ENCODE measurements around the gene ZNF514.

ZNF514 gene

GRCh38 chr2:95143838-95144237 lies 15.8 kb downstream of the ZNF514 start:
- no peak for DNase-seq (ENCODE audit: low read depth)
- TF ChIP-seq, protein P1, sequence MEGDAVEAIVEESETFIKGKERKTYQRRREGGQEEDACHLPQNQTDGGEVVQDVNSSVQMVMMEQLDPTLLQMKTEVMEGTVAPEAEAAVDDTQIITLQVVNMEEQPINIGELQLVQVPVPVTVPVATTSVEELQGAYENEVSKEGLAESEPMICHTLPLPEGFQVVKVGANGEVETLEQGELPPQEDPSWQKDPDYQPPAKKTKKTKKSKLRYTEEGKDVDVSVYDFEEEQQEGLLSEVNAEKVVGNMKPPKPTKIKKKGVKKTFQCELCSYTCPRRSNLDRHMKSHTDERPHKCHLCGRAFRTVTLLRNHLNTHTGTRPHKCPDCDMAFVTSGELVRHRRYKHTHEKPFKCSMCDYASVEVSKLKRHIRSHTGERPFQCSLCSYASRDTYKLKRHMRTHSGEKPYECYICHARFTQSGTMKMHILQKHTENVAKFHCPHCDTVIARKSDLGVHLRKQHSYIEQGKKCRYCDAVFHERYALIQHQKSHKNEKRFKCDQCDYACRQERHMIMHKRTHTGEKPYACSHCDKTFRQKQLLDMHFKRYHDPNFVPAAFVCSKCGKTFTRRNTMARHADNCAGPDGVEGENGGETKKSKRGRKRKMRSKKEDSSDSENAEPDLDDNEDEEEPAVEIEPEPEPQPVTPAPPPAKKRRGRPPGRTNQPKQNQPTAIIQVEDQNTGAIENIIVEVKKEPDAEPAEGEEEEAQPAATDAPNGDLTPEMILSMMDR (conservative IDR thresholded peaks at IDR 0.05; ENCODE audit: low read depth, low read length): no peak

GRCh38 chr2:95138702-95139101 lies 20.9 kb downstream of the ZNF514 start:
- no peak overlapping the region for H3K4me3 ChIP-seq (ENCODE audit: low read length)
- TF ChIP-seq, protein P1 (conservative IDR thresholded peaks at IDR 0.05; ENCODE audit: low read depth, low read length): no peak

More at GRCh38 chr2:95143838-95144237, 15.8 kb downstream of the ZNF514 start:
- no peak overlapping the region for H3K4me3 ChIP-seq (ENCODE audit: low read length)

DNA sequence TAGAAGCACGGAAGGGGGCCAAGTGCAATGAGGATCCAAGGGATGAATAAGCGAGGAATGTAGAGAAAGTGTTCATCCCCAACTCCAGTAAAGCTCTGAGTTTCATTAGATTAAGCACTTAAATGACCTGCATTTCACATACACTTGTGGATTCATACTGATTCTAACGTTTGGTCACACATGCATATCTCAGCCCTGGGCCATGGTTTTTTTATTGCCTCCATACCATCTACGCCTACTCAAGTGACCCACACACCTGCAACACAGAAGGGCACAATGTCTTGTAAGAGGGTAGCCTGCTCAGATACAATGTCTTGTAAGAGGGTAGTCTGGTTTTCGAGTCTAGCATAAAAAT lies 37.5 kb downstream of the ZNF514 start:
- no peak for DNase-seq (ENCODE audit: low read depth)
- TF ChIP-seq, protein P1 (conservative IDR thresholded peaks at IDR 0.05; ENCODE audit: low read depth, low read length): no peak
- H3K4me3 ChIP-seq (ENCODE audit: low read length): peak overlapping the region; percentile 98

More at GRCh38 chr2:95138702-95139101, 20.9 kb downstream of the ZNF514 start:
- DNase-seq (ENCODE audit: low read depth): no peak

GRCh38 chr2:95121407-95122196 lies 38.0 kb downstream of the ZNF514 start, which contains the start of gene MRPS5:
Gene MRPS5 (minus strand): TSS chr2:95121808. CDS start chr2:95121791, 17 bp downstream.
- H3K4me3 ChIP-seq (ENCODE audit: low read length): peak within 1 kb of the TSS; percentile 98
- TF ChIP-seq, protein P1 (conservative IDR thresholded peaks at IDR 0.05; ENCODE audit: low read depth, low read length): no peak
- peak; percentile 11 for DNase-seq (ENCODE audit: low read depth)

- TF ChIP-seq, protein P1 (conservative IDR thresholded peaks at IDR 0.05; ENCODE audit: low read depth, low read length): no peak
- DNase-seq (ENCODE audit: low read depth): no peak
- H3K4me3 ChIP-seq (ENCODE audit: low read length): peak overlapping the region; percentile 98
Measured at GRCh38 chr2:95121093-95121406, 38.6 kb downstream of the ZNF514 start.

GRCh38 chr2:95115418-95115817 lies 44.2 kb downstream of the ZNF514 start:
- TF ChIP-seq, protein P1 (conservative IDR thresholded peaks at IDR 0.05; ENCODE audit: low read depth, low read length): peak; percentile 96
- no peak overlapping the region for H3K4me3 ChIP-seq (ENCODE audit: low read length)
- peak; percentile 21 for DNase-seq (ENCODE audit: low read depth)

DNA sequence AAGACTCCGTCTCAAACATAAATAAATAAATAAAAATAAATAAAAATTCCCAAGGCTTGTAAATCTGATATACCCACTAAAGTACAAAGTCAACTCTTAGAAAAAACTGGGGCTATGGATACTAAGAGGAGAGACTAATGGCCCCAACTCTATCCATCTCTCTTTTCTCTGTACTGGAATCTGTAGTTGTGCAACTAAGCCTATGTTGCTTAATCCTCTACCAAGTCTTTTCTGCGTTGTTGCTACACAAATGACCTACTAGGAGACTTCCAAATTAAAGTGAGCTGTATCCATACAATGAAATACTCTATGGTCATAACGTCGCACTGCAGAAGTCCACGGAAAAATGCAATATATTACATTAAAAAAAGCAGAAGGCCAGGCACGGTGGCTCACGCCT lies 46.2 kb downstream of the ZNF514 start:
- no peak for DNase-seq (ENCODE audit: low read depth)
- no peak overlapping the region for H3K4me3 ChIP-seq (ENCODE audit: low read length)
- TF ChIP-seq, protein P1 (conservative IDR thresholded peaks at IDR 0.05; ENCODE audit: low read depth, low read length): no peak

Measured in retinal pigment epithelial cell (primary cell).